ENCODE data around the gene NUDT9.
"Not testable (repeated sequence)": the region's sequence is repeated elsewhere in the genome, so short reads cannot be mapped to it uniquely, and the experiment has no call there.

NUDT9 gene

DNA sequence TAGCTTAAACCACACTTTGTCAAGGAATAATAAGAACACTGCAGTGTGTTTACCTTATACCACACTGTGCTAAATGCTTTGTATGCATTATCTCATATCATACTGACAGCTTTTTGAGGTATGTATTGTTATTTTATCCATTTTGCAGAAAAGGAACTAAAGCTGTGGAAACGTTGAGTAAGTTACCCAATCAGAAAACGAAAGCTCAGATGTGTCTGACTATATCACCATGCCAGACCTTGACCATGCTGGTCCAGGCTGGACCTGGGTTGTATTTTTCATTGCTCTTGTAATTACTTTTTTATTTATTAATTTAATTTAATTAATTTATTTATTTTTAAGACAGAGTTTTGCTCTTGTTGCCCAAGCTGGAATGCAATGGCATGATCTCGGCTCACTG lies 33.5 kb upstream of the NUDT9 start:
- H3K9ac ChIP-seq, result peak overlapping the region in 2 of 11 experiments; percentile 90 to 92; a peak in 5 of 22 replicates
- peaks cover 18 to 42% (median 26%) of the 10 kb centered on the region in 10 experiments; a peak in 19 of 20 replicates for H3K4me1 ChIP-seq
- H3K36me3 ChIP-seq, result peaks cover 30 to 59% (median 48%) of the 10 kb centered on the region in 11 experiments
- no peaks in the 10 kb centered on the region for H3K27me3 ChIP-seq
- peak overlapping the region; percentile 86 to 97 (median 90) for H3K4me2 ChIP-seq
- H3K9me3 ChIP-seq (replicated peaks in 1 of 11), result peaks cover 35 to 65% (median 54%) of the 10 kb centered on the region in 11 experiments
- peaks cover 0 to 39% (median 6%) of the 10 kb centered on the region in 11 experiments; a peak in 12 of 22 replicates for H4K20me1 ChIP-seq
- peak overlapping the region in 2 of 11 experiments; percentile 95 to 96; a peak in 2 of 22 replicates for H3K27ac ChIP-seq
- peak overlapping the region in 9 of 10 experiments; percentile 71 to 88 (median 77); a peak in 18 of 20 replicates for H3K4me3 ChIP-seq
- TF ChIP-seq Cebpa-rat (IDR thresholded peaks at IDR 0.05), result no peak

DNA sequence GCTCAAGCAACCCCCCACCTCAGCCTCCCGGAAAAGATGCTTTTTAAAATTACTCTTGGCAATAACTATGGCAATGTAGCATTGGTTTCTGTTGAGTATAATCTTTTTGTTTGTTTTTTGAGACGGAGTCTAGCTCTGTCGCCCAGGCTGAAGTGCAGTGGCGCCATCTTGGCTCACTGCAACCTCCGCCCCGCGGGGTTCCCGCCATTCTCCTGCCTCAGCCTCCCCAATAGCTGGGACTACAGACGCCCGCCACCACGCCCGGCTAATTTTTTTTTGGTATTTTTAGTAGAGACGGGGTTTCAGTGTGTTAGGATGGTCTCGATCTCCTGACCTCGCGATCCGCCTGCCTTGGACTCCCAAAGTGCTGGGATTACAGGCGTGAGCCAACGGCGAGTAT lies 32.3 kb upstream of the NUDT9 start:
- H3K9me3 ChIP-seq (replicated peaks in 1 of 11), result peaks cover 35 to 55% (median 43%) of the 10 kb centered on the region in 11 experiments
- peak overlapping the region; percentile 71 to 88 (median 76) for H3K4me3 ChIP-seq
- peaks cover 18 to 42% (median 26%) of the 10 kb centered on the region in 10 experiments; a peak in 19 of 20 replicates for H3K4me1 ChIP-seq
- peaks cover 0 to 31% (median 3%) of the 10 kb centered on the region in 11 experiments; a peak in 8 of 22 replicates for H4K20me1 ChIP-seq
- peak overlapping the region; percentile 88 to 96 (median 92) for H3K27ac ChIP-seq
- peak overlapping the region; percentile 85 to 97 (median 92) for H3K9ac ChIP-seq
- H3K4me2 ChIP-seq, result peak overlapping the region; percentile 86 to 97 (median 90)
- H3K27me3 ChIP-seq, result not testable (repeated sequence)
- H3K36me3 ChIP-seq, result peaks cover 24 to 49% (median 38%) of the 10 kb centered on the region in 11 experiments

GRCh38 chr4:87390551-87390890 lies 31.9 kb upstream of the NUDT9 start:
- Histone ChIP-seq H3K9me3 (replicated peaks in 1 of 11) (peaks cover 32 to 50% (median 40%) of the 10 kb centered on the region in 11 experiments), H3K4me3 (peak overlapping the region; percentile 71 to 88 (median 76)), H3K4me1 (peaks cover 18 to 42% (median 26%) of the 10 kb centered on the region in 10 experiments; a peak in 19 of 20 replicates), H3K36me3 (peaks cover 19 to 44% (median 34%) of the 10 kb centered on the region in 11 experiments), H3K9ac (peak overlapping the region; percentile 85 to 97 (median 92)), H3K27ac (peak overlapping the region; percentile 88 to 96 (median 92)), H3K4me2 (peak overlapping the region; percentile 86 to 97 (median 90)), H4K20me1 (peaks cover 0 to 31% (median 3%) of the 10 kb centered on the region in 11 experiments; a peak in 7 of 22 replicates), H3K27me3 (no peaks in the 10 kb centered on the region)
- TF ChIP-seq Cebpa-rat (IDR thresholded peaks at IDR 0.05), result no peak

DNA sequence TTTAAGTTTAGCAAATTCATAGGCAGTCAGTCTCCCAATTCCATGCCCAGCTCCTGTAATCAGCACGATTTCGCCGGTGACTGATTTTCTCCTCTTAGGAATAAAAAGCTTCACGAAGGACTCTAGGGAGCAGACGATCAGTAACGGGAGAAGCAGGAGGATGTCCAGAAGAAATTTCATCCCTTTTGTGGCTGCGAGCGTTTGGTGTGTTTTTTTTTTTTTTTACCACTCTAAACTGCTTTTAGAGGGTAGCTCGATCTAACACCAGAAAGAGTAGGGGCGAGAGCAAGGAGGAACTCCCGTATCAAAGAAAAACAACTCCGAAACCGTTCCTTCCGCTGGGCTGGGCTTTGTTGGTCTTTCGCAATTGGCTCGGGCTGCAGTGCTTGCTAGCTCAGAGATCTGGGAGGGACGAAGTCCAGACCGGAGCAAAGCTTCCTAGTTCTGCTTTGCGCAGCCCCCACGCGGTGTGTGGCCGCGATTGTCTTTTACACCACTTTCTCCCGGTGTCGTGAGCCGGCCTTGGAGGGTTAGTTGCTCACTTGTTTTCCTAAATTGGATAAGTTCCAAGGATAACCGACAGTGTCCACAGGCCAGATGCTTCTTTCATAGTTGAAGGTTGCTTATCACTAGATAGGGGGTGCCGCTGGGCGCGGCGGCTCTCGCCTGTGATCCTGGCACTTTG lies 31.3 kb upstream of the NUDT9 start, which contains the start of gene HSD17B11:
Gene HSD17B11, minus strand, starts transcription at position 298 of the 685 bp plus-strand sequence. Its CDS starts 118 bp downstream, at position 180.
- peaks cover 18 to 42% (median 26%) of the 10 kb centered on the region in 10 experiments; a peak in 19 of 20 replicates for H3K4me1 ChIP-seq
- peaks cover 0 to 26% (median 3%) of the 10 kb centered on the region in 11 experiments; a peak in 7 of 22 replicates for H4K20me1 ChIP-seq
- H3K9ac ChIP-seq, result peak within 1 kb of the TSS; percentile 85 to 97 (median 92)
- peak; percentile 75 to 96 (median 93); a peak in 20 of 22 replicates for TF ChIP-seq Cebpa-rat (IDR thresholded peaks at IDR 0.05)
- H3K27me3 ChIP-seq, result no peaks in the 10 kb centered on the region
- peaks cover 27 to 45% (median 35%) of the 10 kb centered on the region in 11 experiments for H3K9me3 ChIP-seq (replicated peaks in 1 of 11)
- peak within 1 kb of the TSS; percentile 71 to 88 (median 76) for H3K4me3 ChIP-seq
- peaks cover 14 to 39% (median 29%) of the 10 kb centered on the region in 11 experiments for H3K36me3 ChIP-seq
- H3K4me2 ChIP-seq, result peak within 1 kb of the TSS; percentile 86 to 97 (median 90)
- peak within 1 kb of the TSS; percentile 88 to 96 (median 92) for H3K27ac ChIP-seq

DNA sequence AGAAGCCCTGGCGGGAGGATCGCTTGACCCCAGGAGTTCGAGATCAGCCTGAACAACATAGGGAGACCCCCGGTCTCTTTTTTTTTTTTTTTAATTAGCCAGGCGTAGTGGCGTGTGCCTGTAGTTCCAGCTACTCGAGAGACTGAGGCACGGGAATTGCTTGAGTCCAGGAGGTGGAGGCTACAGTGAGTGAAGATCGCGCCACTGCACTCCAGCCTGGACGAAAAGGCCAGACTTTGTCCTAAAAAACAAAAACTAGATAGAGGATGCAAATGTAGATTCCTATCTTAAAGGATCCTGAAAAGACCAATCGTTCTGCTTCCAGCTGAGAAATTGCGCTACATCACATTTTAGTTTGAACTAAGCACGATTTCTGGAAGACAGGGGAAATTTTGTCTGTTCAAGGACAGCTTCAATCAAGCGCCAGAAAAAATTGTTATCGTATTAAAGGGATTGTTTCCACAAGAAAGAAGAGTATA lies 30.8 kb upstream of the NUDT9 start:
- Histone ChIP-seq H3K36me3 (peaks cover 8 to 33% (median 23%) of the 10 kb centered on the region in 11 experiments), H3K27ac (peak overlapping the region; percentile 88 to 96 (median 92); a peak in 21 of 22 replicates), H3K4me1 (peaks cover 18 to 42% (median 26%) of the 10 kb centered on the region in 10 experiments; a peak in 19 of 20 replicates), H3K4me2 (peak overlapping the region; percentile 74 to 95 (median 85)), H3K9ac (peak overlapping the region; percentile 85 to 97 (median 92)), H3K27me3 (no peaks in the 10 kb centered on the region), H4K20me1 (peaks cover 0 to 20% (median 3%) of the 10 kb centered on the region in 11 experiments; a peak in 7 of 22 replicates), H3K4me3 (peak overlapping the region; percentile 71 to 88 (median 76)), H3K9me3 (replicated peaks in 1 of 11) (peaks cover 23 to 40% (median 29%) of the 10 kb centered on the region in 11 experiments)
- TF ChIP-seq Cebpa-rat (IDR thresholded peaks at IDR 0.05), result no peak

- peaks cover 17 to 34% (median 24%) of the 10 kb centered on the region in 11 experiments for H3K9me3 ChIP-seq (replicated peaks in 1 of 11)
- no peaks in the 10 kb centered on the region for H3K27me3 ChIP-seq
- H3K9ac ChIP-seq, result peak overlapping the region in 1 of 11 experiments; percentile 24; a peak in 1 of 22 replicates
- H3K4me3 ChIP-seq, result peak overlapping the region in 1 of 10 experiments; percentile 86; a peak in 3 of 20 replicates
- peaks cover 0 to 15% (median 0%) of the 10 kb centered on the region in 11 experiments; a peak in 7 of 22 replicates for H4K20me1 ChIP-seq
- H3K36me3 ChIP-seq, result peaks cover 3 to 27% (median 17%) of the 10 kb centered on the region in 11 experiments; a peak in 21 of 22 replicates
- H3K27ac ChIP-seq, result no peak overlapping the region
- peaks cover 18 to 37% (median 26%) of the 10 kb centered on the region in 10 experiments; a peak in 19 of 20 replicates for H3K4me1 ChIP-seq
- no peak for TF ChIP-seq Cebpa-rat (IDR thresholded peaks at IDR 0.05)
- H3K4me2 ChIP-seq, result peak overlapping the region in 7 of 11 experiments; percentile 24 to 85 (median 81); a peak in 10 of 22 replicates
Measured at GRCh38 chr4:87392183-87392582, 30.2 kb upstream of the NUDT9 start.

- not testable (repeated sequence) for H3K36me3 ChIP-seq, H3K4me2 ChIP-seq, H3K4me3 ChIP-seq, H3K9ac ChIP-seq, H4K20me1 ChIP-seq, H3K27ac ChIP-seq, H3K27me3 ChIP-seq
- Histone ChIP-seq H3K4me1 (peaks cover 2 to 11% (median 8%) of the 10 kb centered on the region in 10 experiments; a peak in 18 of 20 replicates), H3K9me3 (replicated peaks in 1 of 11) (peaks cover 9 to 15% (median 11%) of the 10 kb centered on the region in 11 experiments)
Measured at GRCh38 chr4:87395073-87395472, 27.3 kb upstream of the NUDT9 start.

GRCh38 chr4:87395851-87396250 lies 26.5 kb upstream of the NUDT9 start:
- H3K36me3 ChIP-seq, H4K20me1 ChIP-seq, H3K27me3 ChIP-seq, H3K9ac ChIP-seq, H3K4me3 ChIP-seq, H3K4me2 ChIP-seq, H3K27ac ChIP-seq: not testable (repeated sequence)
- H3K4me1 ChIP-seq, result peaks cover 0 to 10% (median 7%) of the 10 kb centered on the region in 10 experiments; a peak in 11 of 20 replicates
- H3K9me3 ChIP-seq (replicated peaks in 1 of 11), result peaks cover 15 to 21% (median 18%) of the 10 kb centered on the region in 11 experiments
